NB4 (cell line): ENCODE measurements around the gene CCDC134.

Source experiments
- MYC ChIP-seq: IDR thresholded peaks from 2 replicates; pipeline ENCODE4 v1.6.1; 2011; ENCODE audit warnings: low read depth, low read length
- POLR2A ChIP-seq: IDR thresholded peaks from 2 replicates; pipeline ENCODE4 v1.6.1; 2011; ENCODE audit warnings: mild to moderate bottlenecking; ENCODE audit not compliant: insufficient read length; ENCODE audit errors: extremely low read depth
- TF ChIP-seq, protein P1 (sequence below): IDR thresholded peaks from one replicate; pipeline ENCODE4 v1.5.1; 2012; ENCODE audit warnings: low read depth, low read length

DNA sequence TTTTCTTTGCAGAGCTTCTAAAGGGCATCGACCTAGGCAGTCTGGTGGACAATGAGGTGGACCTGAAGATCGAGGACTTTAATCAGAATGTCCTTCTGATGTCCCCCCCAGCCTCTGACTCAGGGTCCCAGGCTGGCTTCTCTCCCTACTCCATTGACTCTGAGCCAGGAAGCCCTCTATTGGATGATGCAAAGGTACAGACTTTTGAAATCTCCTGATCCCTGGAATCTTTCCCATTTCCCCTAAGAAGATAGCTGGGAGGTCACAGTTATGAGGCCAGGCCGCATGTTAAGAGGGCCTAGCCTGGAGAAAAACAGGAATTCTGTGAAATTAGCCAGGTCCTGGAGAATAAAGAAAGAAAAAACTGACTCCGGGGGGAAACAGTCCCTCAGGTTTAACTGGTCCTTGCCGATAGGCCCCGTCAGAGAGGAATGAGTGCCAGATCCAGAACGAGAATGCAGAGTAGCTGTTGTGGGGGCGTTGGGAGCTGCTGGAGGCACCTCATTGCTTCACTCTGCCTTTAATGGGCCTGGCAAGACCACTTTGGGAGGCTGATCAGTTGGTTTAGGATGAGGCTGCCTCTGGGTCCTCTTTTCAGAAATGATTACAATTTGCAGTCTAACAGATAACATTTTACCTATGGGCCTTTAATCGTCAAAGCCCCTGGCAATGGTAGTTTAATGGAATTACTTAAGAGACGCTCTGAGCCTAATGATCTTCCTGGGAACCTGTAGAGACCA, 75.2 kb downstream of the CCDC134 start:
- TF ChIP-seq POLR2A (no peak), MYC (no peak)
- TF ChIP-seq, protein P1, sequence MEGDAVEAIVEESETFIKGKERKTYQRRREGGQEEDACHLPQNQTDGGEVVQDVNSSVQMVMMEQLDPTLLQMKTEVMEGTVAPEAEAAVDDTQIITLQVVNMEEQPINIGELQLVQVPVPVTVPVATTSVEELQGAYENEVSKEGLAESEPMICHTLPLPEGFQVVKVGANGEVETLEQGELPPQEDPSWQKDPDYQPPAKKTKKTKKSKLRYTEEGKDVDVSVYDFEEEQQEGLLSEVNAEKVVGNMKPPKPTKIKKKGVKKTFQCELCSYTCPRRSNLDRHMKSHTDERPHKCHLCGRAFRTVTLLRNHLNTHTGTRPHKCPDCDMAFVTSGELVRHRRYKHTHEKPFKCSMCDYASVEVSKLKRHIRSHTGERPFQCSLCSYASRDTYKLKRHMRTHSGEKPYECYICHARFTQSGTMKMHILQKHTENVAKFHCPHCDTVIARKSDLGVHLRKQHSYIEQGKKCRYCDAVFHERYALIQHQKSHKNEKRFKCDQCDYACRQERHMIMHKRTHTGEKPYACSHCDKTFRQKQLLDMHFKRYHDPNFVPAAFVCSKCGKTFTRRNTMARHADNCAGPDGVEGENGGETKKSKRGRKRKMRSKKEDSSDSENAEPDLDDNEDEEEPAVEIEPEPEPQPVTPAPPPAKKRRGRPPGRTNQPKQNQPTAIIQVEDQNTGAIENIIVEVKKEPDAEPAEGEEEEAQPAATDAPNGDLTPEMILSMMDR: no peak
